Mesothelial cell of epicardium (in vitro differentiated cells): ENCODE results near the gene TENM4. TPM values are rescaled to one million over a fixed set of nuclear protein-coding genes. Genes with fewer than 3 reads are reported as not detected.

Experiments
- DNase-seq, 2 experiments: peaks; one replicate each; pipeline ENCODE4 v3.0.0; 2021; ENCODE audit warnings: low spot score in 2 of 2; ENCODE audit not compliant: unreplicated experiment in 2 of 2
- H3K27ac Mint-ChIP-seq: 2 replicates; pipeline ENCODE4 v1.8.0; 2021; ENCODE audit warnings: mixed read lengths
- H3K27me3 Mint-ChIP-seq: 2 replicates; pipeline ENCODE4 v1.8.0; 2021; ENCODE audit warnings: low read depth, mixed read lengths
- H3K36me3 Mint-ChIP-seq: 2 replicates; pipeline ENCODE4 v1.8.0; 2021; ENCODE audit warnings: mixed read lengths
- H3K4me1 Mint-ChIP-seq: 2 replicates; pipeline ENCODE4 v1.8.0; 2021; ENCODE audit warnings: mixed read lengths
- H3K4me3 Mint-ChIP-seq: 2 replicates; pipeline ENCODE4 v1.8.0; 2021; ENCODE audit warnings: mild to moderate bottlenecking, moderate library complexity, mixed read lengths
- H3K9me3 Mint-ChIP-seq: 2 replicates; pipeline ENCODE4 v1.8.0; 2021; ENCODE audit warnings: mixed read lengths
- total RNA-seq: library from RNA; stranded (reverse); gene quantifications from 3 replicates; pipeline ENCODE4 v1.2.1, GENCODE V29; 2021
- TF ChIP-seq, protein P1 (sequence below): fragments of 200-600 bp; sonication (generic); IDR thresholded peaks from one replicate; pipeline ENCODE4 v1.5.0; 2021; ENCODE audit warnings: antibody characterized with exemption; ENCODE audit not compliant: unreplicated experiment

TENM4 gene
- total RNA-seq, 1 donor from 2014 or later = 187 TPM

DNA sequence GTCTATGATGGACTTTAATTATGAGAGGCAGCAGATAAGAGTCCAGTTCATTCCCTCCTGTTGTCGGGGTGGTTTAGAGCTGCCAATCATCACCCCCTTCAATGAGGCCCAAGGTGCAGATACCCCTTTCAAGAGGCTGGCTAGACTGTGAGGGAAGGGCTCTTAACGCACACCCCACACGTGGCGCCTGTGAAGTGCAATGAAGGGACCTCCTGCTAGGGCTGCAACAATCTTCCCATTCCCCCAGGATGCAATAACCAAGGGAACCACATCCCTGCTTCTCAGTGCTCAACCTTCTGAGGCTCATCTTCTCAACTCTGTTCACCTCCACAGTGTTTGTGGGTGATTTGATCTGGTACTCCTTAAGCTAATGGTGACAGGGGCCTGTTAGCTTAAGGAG lies 19.0 kb downstream of the TENM4 start:
- no peak for DNase-seq
- peaks cover 10% of the 10 kb centered on the region for H3K4me1 Mint-ChIP-seq
- H3K27ac Mint-ChIP-seq = no peak overlapping the region
- no peaks in the 10 kb centered on the region for H3K27me3 Mint-ChIP-seq
- peaks cover 10% of the 10 kb centered on the region for H3K36me3 Mint-ChIP-seq
- no peak overlapping the region for H3K4me3 Mint-ChIP-seq
- peaks cover under 1% of the 10 kb centered on the region for H3K9me3 Mint-ChIP-seq
- TF ChIP-seq, protein P1, sequence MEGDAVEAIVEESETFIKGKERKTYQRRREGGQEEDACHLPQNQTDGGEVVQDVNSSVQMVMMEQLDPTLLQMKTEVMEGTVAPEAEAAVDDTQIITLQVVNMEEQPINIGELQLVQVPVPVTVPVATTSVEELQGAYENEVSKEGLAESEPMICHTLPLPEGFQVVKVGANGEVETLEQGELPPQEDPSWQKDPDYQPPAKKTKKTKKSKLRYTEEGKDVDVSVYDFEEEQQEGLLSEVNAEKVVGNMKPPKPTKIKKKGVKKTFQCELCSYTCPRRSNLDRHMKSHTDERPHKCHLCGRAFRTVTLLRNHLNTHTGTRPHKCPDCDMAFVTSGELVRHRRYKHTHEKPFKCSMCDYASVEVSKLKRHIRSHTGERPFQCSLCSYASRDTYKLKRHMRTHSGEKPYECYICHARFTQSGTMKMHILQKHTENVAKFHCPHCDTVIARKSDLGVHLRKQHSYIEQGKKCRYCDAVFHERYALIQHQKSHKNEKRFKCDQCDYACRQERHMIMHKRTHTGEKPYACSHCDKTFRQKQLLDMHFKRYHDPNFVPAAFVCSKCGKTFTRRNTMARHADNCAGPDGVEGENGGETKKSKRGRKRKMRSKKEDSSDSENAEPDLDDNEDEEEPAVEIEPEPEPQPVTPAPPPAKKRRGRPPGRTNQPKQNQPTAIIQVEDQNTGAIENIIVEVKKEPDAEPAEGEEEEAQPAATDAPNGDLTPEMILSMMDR = no peak

DNA sequence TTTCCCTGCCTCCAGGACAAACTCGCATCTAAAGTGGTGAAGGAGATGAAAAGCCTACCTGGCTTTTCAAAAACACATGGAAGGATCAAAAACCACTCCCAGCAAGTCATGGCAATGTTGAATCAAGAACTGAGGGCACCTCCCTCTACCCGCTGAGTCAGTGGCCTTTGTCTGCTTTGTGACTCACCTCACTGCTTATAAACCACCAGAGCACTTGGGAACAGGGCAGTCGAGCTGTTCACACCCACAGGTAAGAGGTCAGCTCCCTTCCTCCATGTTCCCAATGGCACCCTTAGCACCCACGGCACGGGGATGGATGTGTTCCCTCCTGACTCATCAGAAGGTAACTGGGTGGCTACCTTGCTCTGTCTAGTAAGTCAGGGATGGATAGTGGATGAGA lies 21.7 kb downstream of the TENM4 start:
- Mint-ChIP-seq H3K4me1 (peaks cover 11% of the 10 kb centered on the region), H3K27me3 (no peaks in the 10 kb centered on the region), H3K4me3 (no peak overlapping the region), H3K9me3 (peaks cover 11% of the 10 kb centered on the region), H3K36me3 (peaks cover 11% of the 10 kb centered on the region), H3K27ac (no peak overlapping the region)
- DNase-seq = no peak
- TF ChIP-seq, protein P1 = no peak

DNA sequence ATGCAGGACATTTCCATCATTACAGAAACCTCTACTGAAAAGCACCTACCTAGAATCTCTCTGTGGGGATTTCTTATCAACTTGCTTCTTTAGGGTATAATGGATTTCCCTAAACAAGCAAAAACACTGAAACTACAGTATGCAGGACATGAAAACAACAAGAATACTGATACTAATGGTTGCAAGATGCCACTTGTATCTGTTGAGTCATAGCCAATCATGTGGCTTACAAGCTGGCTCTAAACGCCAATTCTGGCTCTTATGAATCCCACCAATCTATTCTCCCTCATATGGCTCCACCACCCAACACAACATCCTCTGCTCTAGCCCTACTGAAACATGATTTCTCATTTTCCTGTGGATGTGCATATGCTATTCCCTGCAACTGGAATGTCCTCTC lies 22.6 kb downstream of the TENM4 start:
- TF ChIP-seq, protein P1 = no peak
- Mint-ChIP-seq H3K9me3 (peaks cover 11% of the 10 kb centered on the region), H3K4me1 (peaks cover 14% of the 10 kb centered on the region), H3K27ac (no peak overlapping the region), H3K36me3 (peaks cover 11% of the 10 kb centered on the region), H3K4me3 (no peak overlapping the region), H3K27me3 (no peaks in the 10 kb centered on the region)
- DNase-seq = no peak

DNA sequence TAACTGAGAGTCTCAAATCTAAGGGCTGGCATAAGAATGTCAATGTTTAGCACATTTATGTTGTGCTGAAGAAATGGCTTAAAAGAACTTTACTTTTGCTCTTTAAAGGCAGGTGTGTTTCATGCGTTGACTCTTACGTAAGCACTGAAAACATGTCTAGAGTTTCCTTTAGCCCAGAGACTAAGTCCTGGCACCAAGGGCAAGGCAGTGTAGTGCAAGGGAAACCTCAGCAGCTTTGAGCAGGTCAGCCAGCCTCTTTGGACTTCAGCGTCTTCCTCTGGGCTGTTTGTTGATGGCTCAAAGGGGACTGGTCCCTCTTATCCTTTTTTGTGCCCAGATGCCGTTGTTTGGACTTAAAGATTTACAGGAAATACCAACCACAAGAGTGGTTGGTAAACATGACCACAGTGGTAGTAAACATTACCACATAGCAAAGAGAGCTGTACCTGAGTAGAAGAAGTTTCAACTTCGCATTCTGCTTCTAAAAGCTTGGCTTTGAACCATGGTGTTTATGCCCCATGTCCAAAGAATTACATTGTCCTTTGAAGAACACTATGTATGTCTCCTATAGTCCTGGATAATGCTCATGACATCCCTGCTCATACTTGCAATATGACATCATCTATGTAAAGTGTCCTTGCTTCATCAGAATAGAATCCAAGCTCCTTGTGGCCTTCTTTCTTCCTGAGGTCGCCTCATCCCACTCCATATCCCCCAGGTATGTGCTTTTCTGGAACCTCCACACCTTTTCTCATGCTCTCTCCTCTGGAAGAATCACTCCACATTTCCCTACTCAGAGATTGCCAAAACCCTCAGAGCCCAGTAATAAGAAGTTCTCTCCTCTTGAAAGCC lies 23.5 kb downstream of the TENM4 start:
- no peaks in the 10 kb centered on the region for H3K27me3 Mint-ChIP-seq
- H3K9me3 Mint-ChIP-seq = peaks cover 11% of the 10 kb centered on the region
- H3K4me1 Mint-ChIP-seq = peaks cover 16% of the 10 kb centered on the region
- no peak overlapping the region for H3K4me3 Mint-ChIP-seq
- TF ChIP-seq, protein P1 = no peak
- DNase-seq = no peak
- peaks cover 11% of the 10 kb centered on the region for H3K36me3 Mint-ChIP-seq
- H3K27ac Mint-ChIP-seq = no peak overlapping the region

DNA sequence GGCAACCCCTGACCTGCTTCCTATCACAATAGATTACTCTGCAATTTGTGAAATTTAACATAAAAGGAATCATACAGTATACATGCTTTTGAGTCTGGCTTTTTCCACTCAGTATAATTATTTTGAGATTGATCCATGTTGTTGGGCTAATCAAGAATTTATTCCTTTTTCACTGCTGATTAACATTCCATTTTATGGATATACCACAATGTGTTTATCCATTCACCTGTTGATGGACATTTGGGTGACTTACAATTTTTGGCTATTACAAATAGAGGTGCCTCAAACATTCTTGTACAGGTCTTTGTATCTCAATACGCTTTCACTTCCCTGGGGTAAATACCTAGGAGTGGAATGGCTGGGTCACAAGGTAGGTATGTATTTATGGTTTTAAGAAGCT lies 24.9 kb downstream of the TENM4 start:
- Mint-ChIP-seq H3K27me3 (no peaks in the 10 kb centered on the region), H3K9me3 (peaks cover 11% of the 10 kb centered on the region), H3K27ac (no peak overlapping the region), H3K4me1 (peaks cover 7% of the 10 kb centered on the region), H3K4me3 (no peak overlapping the region), H3K36me3 (peaks cover 14% of the 10 kb centered on the region)
- TF ChIP-seq, protein P1 = no peak
- no peak for DNase-seq
